Measurements from ENCODE around the gene GNB5.

GRCh38 chr15:52153900-52154895, 37.0 kb downstream of the GNB5 start:
- TF ChIP-seq CTCF (IDR thresholded peaks at IDR 0.05) (no peak), POLR2AphosphoS5 (IDR thresholded peaks at IDR 0.05; ENCODE audit: low read depth, low read length) (no peak), SIN3A (IDR thresholded peaks at IDR 0.05; ENCODE audit: borderline replicate concordance, insufficient read depth, low read depth, low read length) (no peak), TCF7L2 (IDR thresholded peaks at IDR 0.05; ENCODE audit: low read depth, low read length) (no peak)

All from Panc1 (cell line).